CD4-positive, alpha-beta T cell (primary cell): ENCODE data around the gene EIF1AD. TPM values are rescaled to one million over a fixed set of nuclear protein-coding genes. Genes with fewer than 3 reads are reported as not detected.

ENCODE experiments used
- ATAC-seq: fragments of 200-7000 bp; cut with Tn5 transposase; one replicate; pipeline ENCODE4 v1.10.0; 2022; ENCODE audit warnings: mild to moderate bottlenecking; ENCODE audit not compliant: poor library complexity
- CTCF ChIA-PET: fragments of 350-600 bp; sonication (Branson Sonifier 250); formaldehyde crosslinking; loops from one replicate; lab custom pipeline; 2021; ENCODE audit warnings: antibody characterized with exemption, inconsistent platforms; lab: Charles Lee
- POLR2A ChIA-PET: fragments of 350-600 bp; sonication (Branson Sonifier 250); formaldehyde crosslinking; loops from one replicate; lab custom pipeline; 2021; ENCODE audit warnings: antibody characterized with exemption, inconsistent platforms; lab: Charles Lee
- DNase-seq, 14 experiments: peaks; one replicate each; pipeline ENCODE4 v3.0.0-alpha.2; 2013 to 2020; ENCODE audit warnings: mixed read lengths in 2 of 14
- H3K27ac ChIP-seq, 2 donors: one replicate each; pipeline versions ENCODE4 v1.5.1 to v1.7.0; 2013; ENCODE audit warnings: low read length in 2 of 2, low read depth in 1 of 2, mild to moderate bottlenecking in 1 of 2
- H3K27me3 ChIP-seq, 2 experiments: 1 replicate in 1 of 2; 2 replicates in 1 of 2; pipeline versions ENCODE4 v1.6.1 to v1.7.0; 2013; ENCODE audit warnings: low read length in 2 of 2, control low read depth in 1 of 2, mild to moderate bottlenecking in 1 of 2, moderate library complexity in 1 of 2; ENCODE audit not compliant: insufficient read depth in 2 of 2, control insufficient read depth in 1 of 2
- H3K36me3 ChIP-seq: one replicate; pipeline ENCODE4 v1.6.1; 2013; ENCODE audit warnings: low read length, control low read depth; ENCODE audit not compliant: insufficient read depth
- H3K4me1 ChIP-seq: one replicate; pipeline ENCODE4 v1.6.1; 2013; ENCODE audit warnings: low read length, control low read depth; ENCODE audit not compliant: insufficient read depth
- H3K4me3 ChIP-seq: one replicate; pipeline ENCODE4 v1.5.1; 2013; ENCODE audit warnings: mild to moderate bottlenecking, low read length, moderate library complexity
- H3K9me3 ChIP-seq, 2 experiments: 1 replicate in 1 of 2; 2 replicates in 1 of 2; pipeline versions ENCODE4 v1.6.1 to v1.7.0; 2013; ENCODE audit warnings: low read length in 2 of 2, mild to moderate bottlenecking in 2 of 2, control low read depth in 1 of 2, moderate library complexity in 1 of 2; ENCODE audit not compliant: control insufficient read depth in 1 of 2, insufficient read depth in 1 of 2
- H3K27ac Mint-ChIP-seq: one replicate; pipeline ENCODE4 v1.8.0; 2020; ENCODE audit warnings: mixed read lengths
- H3K27me3 Mint-ChIP-seq: one replicate; pipeline ENCODE4 v1.8.0; 2021; ENCODE audit warnings: mixed read lengths
- H3K36me3 Mint-ChIP-seq: one replicate; pipeline ENCODE4 v1.8.0; 2021; ENCODE audit warnings: low read depth, mixed read lengths
- H3K4me1 Mint-ChIP-seq: one replicate; pipeline ENCODE4 v1.8.0; 2021; ENCODE audit warnings: low read depth, mixed read lengths
- H3K4me3 Mint-ChIP-seq: one replicate; pipeline ENCODE4 v1.8.0; 2020; ENCODE audit warnings: mild to moderate bottlenecking, mixed read lengths
- H3K9me3 Mint-ChIP-seq: one replicate; pipeline ENCODE4 v1.8.0; 2020; ENCODE audit warnings: mixed read lengths
- CTCF ChIP-seq: fragments of 200-600 bp; IDR thresholded peaks from one replicate; pipeline ENCODE4 v1.8.0; 2022; ENCODE audit warnings: antibody characterized with exemption, mild to moderate bottlenecking
- intact Hi-C, 2 experiments: fragments of 100-400 bp; cut with DNase I in 1 of 2; cut with micrococcal nuclease in 1 of 2; formaldehyde crosslinking; loops; one replicate each; pipeline versions ENCODE4 v1.15.1 to v1.9.0; 2023 to 2025; cut with DNase I, micrococcal nuclease
- total RNA-seq, 174 experiments: library from RNA in 2 of 174; stranded (reverse) in 2 of 174; gene quantifications; one replicate each; pipeline ENCODE4 v1.2.3 and lab custom pipeline; 2021 to 2026

The EIF1AD gene
- total RNA-seq, 2 experiments from 2014 or later: 88.2 to 94.1 TPM

GRCh38 chr11:66016793-66017177 lies 14.8 kb upstream of the EIF1AD start:
- intact Hi-C loops: no loop called here
- CTCF ChIA-PET: no interaction called here
- H3K9me3 Mint-ChIP-seq: no peaks in the 10 kb centered on the region

GRCh38 chr11:66015936-66016792 lies 14.2 kb upstream of the EIF1AD start:
- Mint-ChIP-seq H3K4me3 (no peak overlapping the region), H3K9me3 (no peaks in the 10 kb centered on the region), H3K36me3 (no peaks in the 10 kb centered on the region), H3K27ac (no peak overlapping the region), H3K27me3 (peaks cover 19% of the 10 kb centered on the region), H3K4me1 (no peaks in the 10 kb centered on the region)
- DNase-seq (no peak), ATAC-seq (no peak)
- ChIA-PET POLR2A (no interaction called here), CTCF (no interaction called here)
- Histone ChIP-seq H3K4me1 (peaks cover 14% of the 10 kb centered on the region), H3K36me3 (no peaks in the 10 kb centered on the region), H3K27me3 (peaks cover 21 to 22% of the 10 kb centered on the region in 2 experiments), H3K9me3 (peaks cover 0 to 5% of the 10 kb centered on the region in 2 experiments), H3K4me3 (no peak overlapping the region), H3K27ac (no peak overlapping the region)
- TF ChIP-seq CTCF: no peak
- intact Hi-C loops: no loop called here

More at GRCh38 chr11:66016793-66017177, 14.8 kb upstream of the EIF1AD start:
- TF ChIP-seq CTCF: no peak
- POLR2A ChIA-PET: no interaction called here
- H3K4me1 ChIP-seq: peaks cover 15% of the 10 kb centered on the region
- no peaks in the 10 kb centered on the region for H3K4me1 Mint-ChIP-seq
- no peak overlapping the region for H3K27ac ChIP-seq
- peaks cover 16 to 17% of the 10 kb centered on the region in 2 experiments for H3K27me3 ChIP-seq
- peaks cover 16% of the 10 kb centered on the region for H3K27me3 Mint-ChIP-seq
- no peak overlapping the region for H3K4me3 ChIP-seq
- no peak for DNase-seq
- no peak for ATAC-seq
- peaks cover 0 to 5% of the 10 kb centered on the region in 2 experiments for H3K9me3 ChIP-seq
- H3K4me3 Mint-ChIP-seq: no peak overlapping the region
- no peak overlapping the region for H3K27ac Mint-ChIP-seq
- H3K36me3 ChIP-seq: no peaks in the 10 kb centered on the region
- no peaks in the 10 kb centered on the region for H3K36me3 Mint-ChIP-seq

- DNase-seq (no peak), ATAC-seq (no peak)
- Mint-ChIP-seq H3K4me1 (no peaks in the 10 kb centered on the region), H3K27me3 (peaks cover 20% of the 10 kb centered on the region), H3K27ac (no peak overlapping the region), H3K36me3 (no peaks in the 10 kb centered on the region), H3K4me3 (no peak overlapping the region), H3K9me3 (no peaks in the 10 kb centered on the region)
- no peak for TF ChIP-seq CTCF
- H3K4me3 ChIP-seq: no peak overlapping the region
- intact Hi-C loops: no loop called here
- H3K27ac ChIP-seq: no peak overlapping the region
- H3K36me3 ChIP-seq: no peaks in the 10 kb centered on the region
- peaks cover 23 to 25% of the 10 kb centered on the region in 2 experiments for H3K27me3 ChIP-seq
- peaks cover 0 to 5% of the 10 kb centered on the region in 2 experiments for H3K9me3 ChIP-seq
- POLR2A ChIA-PET: no interaction called here
- CTCF ChIA-PET: no interaction called here
- H3K4me1 ChIP-seq: peaks cover 11% of the 10 kb centered on the region
These were observed 13.5 kb upstream of the EIF1AD start for GRCh38 chr11:66015454-66015881.
